Astrocyte (in vitro differentiated cells and primary cell): Measurements from ENCODE around the gene COL5A1. TPM values are rescaled to one million over a fixed set of nuclear protein-coding genes. Genes with fewer than 3 reads are reported as not detected.
A peak's percentile ranks its signal among the peaks of the same experiment; 100 is the strongest.

Experiments
- DNase-seq: peaks from one replicate; pipeline ENCODE4 v3.0.0-alpha.2; 2010; ENCODE audit warnings: low read depth
- FAIRE-seq: peaks from 2 replicates; lab custom pipeline; 2011; peaks lifted over from hg19 to GRCh38; lab: Jason Lieb, UNC
- H2AFZ ChIP-seq: 2 replicates; pipeline ENCODE4 v1.6.0; 2012; ENCODE audit warnings: low read depth, low read length, inconsistent platforms
- H3K27ac ChIP-seq: 2 replicates; pipeline ENCODE4 v1.5.1; 2011; ENCODE audit warnings: low read depth, low read length, inconsistent platforms
- H3K27me3 ChIP-seq: 2 replicates; pipeline ENCODE4 v1.6.0; 2011; ENCODE audit warnings: low read length, inconsistent platforms; ENCODE audit not compliant: insufficient read depth
- H3K36me3 ChIP-seq: 2 replicates; pipeline ENCODE4 v1.5.1; 2011; ENCODE audit warnings: low read length, inconsistent platforms; ENCODE audit not compliant: insufficient read depth
- H3K4me1 ChIP-seq: 2 replicates; pipeline ENCODE4 v1.5.1; 2011; ENCODE audit warnings: low read length, inconsistent platforms; ENCODE audit not compliant: insufficient read depth
- H3K4me2 ChIP-seq: 2 replicates; pipeline ENCODE4 v1.6.0; 2012; ENCODE audit warnings: low read length, inconsistent platforms
- H3K4me3 ChIP-seq: 2 replicates; pipeline ENCODE4 v1.5.1; 2011; ENCODE audit warnings: low read depth, mild to moderate bottlenecking, low read length, inconsistent platforms; ENCODE audit not compliant: insufficient read depth
- H3K79me2 ChIP-seq: 2 replicates; pipeline ENCODE4 v1.6.0; 2012; ENCODE audit warnings: mild to moderate bottlenecking, low read length, inconsistent platforms; ENCODE audit not compliant: insufficient read depth
- H3K9ac ChIP-seq: 2 replicates; pipeline ENCODE4 v1.6.0; 2012; ENCODE audit warnings: mild to moderate bottlenecking, low read length, inconsistent platforms
- H3K9me3 ChIP-seq: 2 replicates; pipeline ENCODE4 v1.5.1; 2012; ENCODE audit warnings: low read depth, mild to moderate bottlenecking, low read length, inconsistent platforms; ENCODE audit not compliant: insufficient read depth
- H4K20me1 ChIP-seq: 2 replicates; pipeline ENCODE4 v1.6.0; 2012; ENCODE audit warnings: low read length, inconsistent platforms; ENCODE audit not compliant: insufficient read depth
- H3K27ac Mint-ChIP-seq: one replicate; pipeline ENCODE4 v1.8.0; 2021; ENCODE audit warnings: mild to moderate bottlenecking, mixed read lengths; ENCODE audit not compliant: unreplicated experiment
- H3K27me3 Mint-ChIP-seq: one replicate; pipeline ENCODE4 v1.8.0; 2021; ENCODE audit warnings: low read depth, mixed read lengths; ENCODE audit not compliant: unreplicated experiment
- H3K36me3 Mint-ChIP-seq: one replicate; pipeline ENCODE4 v1.8.0; 2021; ENCODE audit warnings: low read depth, mixed read lengths; ENCODE audit not compliant: unreplicated experiment
- H3K4me1 Mint-ChIP-seq: one replicate; pipeline ENCODE4 v1.8.0; 2021; ENCODE audit warnings: low read depth, mixed read lengths; ENCODE audit not compliant: unreplicated experiment
- H3K4me3 Mint-ChIP-seq: one replicate; pipeline ENCODE4 v1.8.0; 2021; ENCODE audit warnings: mild to moderate bottlenecking, moderate library complexity, mixed read lengths; ENCODE audit not compliant: unreplicated experiment
- H3K9me3 Mint-ChIP-seq: one replicate; pipeline ENCODE4 v1.8.0; 2021; ENCODE audit warnings: mild to moderate bottlenecking, mixed read lengths; ENCODE audit not compliant: unreplicated experiment
- EZH2 ChIP-seq: IDR thresholded peaks from 2 replicates; pipeline ENCODE4 v1.6.1; 2012; ENCODE audit warnings: mild to moderate bottlenecking, low read length, inconsistent platforms; ENCODE audit not compliant: insufficient read depth
- total RNA-seq: library from RNA; stranded (reverse); gene quantifications from 2 replicates; pipeline ENCODE4 v1.2.1, GENCODE V29; 2021
- TF ChIP-seq, protein P1 (sequence below): IDR thresholded peaks from 2 replicates; pipeline ENCODE4 v1.5.1; 2011; ENCODE audit warnings: low read depth, mild to moderate bottlenecking, inconsistent platforms, low read length, moderate library complexity; ENCODE audit not compliant: insufficient read depth

Gene COL5A1
- total RNA-seq, 1 donor from 2014 or later = 1,055 TPM

DNA sequence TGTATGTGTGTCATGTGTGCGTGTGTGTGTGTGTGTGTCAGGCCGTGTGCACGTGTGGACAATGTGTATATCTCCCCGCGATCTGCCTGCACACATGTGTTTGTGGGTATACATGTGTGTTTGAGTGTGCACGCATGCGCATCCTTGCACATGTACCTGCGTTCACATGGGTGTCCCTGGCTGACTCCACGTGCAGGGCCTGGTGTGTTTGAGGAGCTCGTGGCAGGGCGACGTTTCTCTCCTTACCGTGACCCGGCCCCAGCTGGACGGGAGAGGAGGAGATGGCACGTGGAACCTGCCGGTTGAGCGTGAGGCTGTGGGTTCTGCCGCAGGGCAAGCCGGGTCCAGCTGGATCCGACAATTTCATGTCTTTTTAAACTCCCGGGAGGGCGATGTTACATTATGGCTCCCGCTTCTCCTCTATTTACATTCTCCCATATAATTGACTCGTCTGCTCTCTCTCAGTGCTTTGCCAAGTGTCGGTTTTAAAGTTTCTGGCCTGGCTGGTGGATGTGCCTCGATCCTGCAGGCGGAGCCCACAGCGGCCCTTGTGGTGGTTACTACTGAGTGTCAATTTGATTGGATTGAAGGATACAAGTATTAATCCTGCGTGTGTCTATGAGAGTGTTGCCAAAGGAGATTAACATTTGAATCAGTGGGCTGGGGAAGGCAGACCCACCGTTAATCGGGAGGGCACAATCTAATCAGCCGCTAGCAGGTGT is 5.9 kb downstream of the COL5A1 start:
- TF ChIP-seq EZH2 = no peak
- TF ChIP-seq, protein P1, sequence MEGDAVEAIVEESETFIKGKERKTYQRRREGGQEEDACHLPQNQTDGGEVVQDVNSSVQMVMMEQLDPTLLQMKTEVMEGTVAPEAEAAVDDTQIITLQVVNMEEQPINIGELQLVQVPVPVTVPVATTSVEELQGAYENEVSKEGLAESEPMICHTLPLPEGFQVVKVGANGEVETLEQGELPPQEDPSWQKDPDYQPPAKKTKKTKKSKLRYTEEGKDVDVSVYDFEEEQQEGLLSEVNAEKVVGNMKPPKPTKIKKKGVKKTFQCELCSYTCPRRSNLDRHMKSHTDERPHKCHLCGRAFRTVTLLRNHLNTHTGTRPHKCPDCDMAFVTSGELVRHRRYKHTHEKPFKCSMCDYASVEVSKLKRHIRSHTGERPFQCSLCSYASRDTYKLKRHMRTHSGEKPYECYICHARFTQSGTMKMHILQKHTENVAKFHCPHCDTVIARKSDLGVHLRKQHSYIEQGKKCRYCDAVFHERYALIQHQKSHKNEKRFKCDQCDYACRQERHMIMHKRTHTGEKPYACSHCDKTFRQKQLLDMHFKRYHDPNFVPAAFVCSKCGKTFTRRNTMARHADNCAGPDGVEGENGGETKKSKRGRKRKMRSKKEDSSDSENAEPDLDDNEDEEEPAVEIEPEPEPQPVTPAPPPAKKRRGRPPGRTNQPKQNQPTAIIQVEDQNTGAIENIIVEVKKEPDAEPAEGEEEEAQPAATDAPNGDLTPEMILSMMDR = no peak
- H3K4me1 ChIP-seq = peaks cover 51% of the 10 kb centered on the region
- peak overlapping the region; percentile 90 for H3K4me2 ChIP-seq
- peaks cover 26% of the 10 kb centered on the region for H3K36me3 ChIP-seq
- Mint-ChIP-seq H3K4me1 (peaks cover 49% of the 10 kb centered on the region), H3K4me3 (peak overlapping the region; percentile 86), H3K9me3 (no peaks in the 10 kb centered on the region), H3K27me3 (no peaks in the 10 kb centered on the region), H3K36me3 (peaks cover 26% of the 10 kb centered on the region), H3K27ac (peak overlapping the region; percentile 89)
- FAIRE-seq (no peak), DNase-seq (no peak)
- no peak overlapping the region for H2AFZ ChIP-seq
- no peak overlapping the region for H3K4me3 ChIP-seq
- no peaks in the 10 kb centered on the region for H3K27me3 ChIP-seq
- H3K9ac ChIP-seq = peak overlapping the region; percentile 81
- H3K79me2 ChIP-seq = peaks cover 95% of the 10 kb centered on the region
- H4K20me1 ChIP-seq = peaks cover 93% of the 10 kb centered on the region
- H3K27ac ChIP-seq = no peak overlapping the region
- H3K9me3 ChIP-seq = no peaks in the 10 kb centered on the region

DNA sequence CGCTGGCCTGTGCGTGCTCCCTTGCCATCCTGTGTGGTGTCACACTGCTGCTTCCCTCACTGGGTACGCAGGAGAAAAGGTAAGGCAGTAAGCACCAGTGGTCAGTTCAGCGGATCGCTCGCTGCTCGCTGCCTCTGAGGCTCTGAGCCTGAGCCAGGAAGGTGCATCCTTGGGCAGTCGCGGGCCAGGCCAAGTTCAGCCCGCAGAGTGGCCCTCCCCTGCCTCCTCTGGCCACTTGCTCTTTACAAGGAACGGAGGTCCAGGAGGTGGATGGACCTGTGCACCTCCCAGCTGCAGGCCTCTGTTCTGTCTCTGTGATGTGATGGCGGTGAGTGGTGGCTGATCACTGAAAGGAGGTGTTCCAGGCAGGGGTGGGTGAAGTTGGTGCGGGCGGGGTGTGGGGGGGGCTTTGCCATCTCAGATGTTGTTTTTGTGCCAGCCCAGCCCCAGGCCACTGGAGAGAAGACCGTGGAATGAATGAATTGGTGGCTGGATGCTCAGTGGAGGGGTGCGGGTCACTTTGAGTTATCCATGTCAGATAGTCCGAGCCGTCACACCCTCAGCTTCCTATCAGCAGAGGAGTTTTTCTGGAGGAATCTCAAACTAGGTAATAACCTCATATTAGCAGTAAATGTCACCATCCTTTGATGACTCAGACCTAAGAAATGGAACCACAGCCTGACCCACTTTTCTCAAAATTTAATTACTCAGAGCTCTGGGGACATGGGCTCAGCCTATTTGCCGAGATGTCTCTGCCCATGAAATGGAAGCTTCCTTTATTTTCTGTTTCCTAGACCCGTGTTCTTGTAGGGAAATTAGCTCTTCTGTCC is 7.3 kb downstream of the COL5A1 start:
- Mint-ChIP-seq H3K27me3 (no peaks in the 10 kb centered on the region), H3K27ac (peak overlapping the region; percentile 94), H3K4me1 (peaks cover 59% of the 10 kb centered on the region), H3K36me3 (peaks cover 15% of the 10 kb centered on the region), H3K4me3 (peak overlapping the region; percentile 79), H3K9me3 (no peaks in the 10 kb centered on the region)
- DNase-seq (peak; percentile 81), FAIRE-seq (peak; percentile 96)
- Histone ChIP-seq H2AFZ (no peak overlapping the region), H3K4me2 (peak overlapping the region; percentile 45), H3K27me3 (no peaks in the 10 kb centered on the region), H4K20me1 (peaks cover 93% of the 10 kb centered on the region), H3K4me1 (peaks cover 60% of the 10 kb centered on the region), H3K36me3 (peaks cover 32% of the 10 kb centered on the region), H3K27ac (peak overlapping the region; percentile 70), H3K9ac (peak overlapping the region; percentile 58), H3K9me3 (no peaks in the 10 kb centered on the region), H3K79me2 (peaks cover 95% of the 10 kb centered on the region), H3K4me3 (peak overlapping the region; percentile 34)
- TF ChIP-seq, protein P1 = no peak
- TF ChIP-seq EZH2 = no peak
